Measurements from ENCODE around the gene HOGA1. TPM values are rescaled to one million over a fixed set of nuclear protein-coding genes. Genes with fewer than 3 reads are reported as not detected.
A peak's percentile ranks its signal among the peaks of the same experiment; 100 is the strongest.
"Not testable (repeated sequence)": the region's sequence is repeated elsewhere in the genome, so short reads cannot be mapped to it uniquely, and the experiment has no call there.

HOGA1 gene
- total and polyA plus RNA-seq, 7 experiments from 2014 or later, result not detected

DNA sequence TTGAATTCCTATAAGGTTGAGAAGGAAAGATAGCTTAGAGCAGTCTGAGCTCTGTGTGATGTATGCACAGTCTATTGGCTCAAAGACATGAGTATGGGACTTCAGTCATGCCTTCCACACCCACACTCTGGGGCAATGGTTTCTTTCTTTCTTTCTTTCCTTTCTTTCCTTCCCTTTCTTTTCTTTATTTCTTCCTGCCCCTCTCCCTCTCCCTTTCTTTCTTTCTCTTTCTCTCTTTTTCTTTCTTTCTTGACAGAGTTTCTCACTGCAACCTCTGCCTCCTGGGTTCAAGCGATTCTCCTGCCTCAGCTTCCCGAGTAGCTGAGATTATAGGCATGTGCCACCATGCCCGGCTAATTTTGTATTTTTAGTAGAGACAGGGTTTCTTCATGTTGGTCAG is 54.9 kb downstream of the HOGA1 start:
- ChIA-PET POLR2A (interaction anchor here (0.6 to 0.7 kb wide), 2 partner anchors 8 to 238 kb away, joined by 3 to 4 read pairs; no protein-coding TSS in a partner anchor), CTCF (interaction anchor here (0.7 kb wide), 1 partner anchor 161 kb away, joined by 3 read pairs; no protein-coding TSS in a partner anchor)
- H3K27me3 Mint-ChIP-seq; H3K4me3 ChIP-seq (ENCODE audit: low read length); H3K27me3 ChIP-seq (ENCODE audit: control insufficient read depth in 2 of 2, insufficient read depth in 2 of 2, low read length in 2 of 2); H3K36me3 ChIP-seq (ENCODE audit: control insufficient read depth in 2 of 3, insufficient read depth in 3 of 3, low read length in 3 of 3); DNase-seq; H3K4me3 Mint-ChIP-seq; H3K9me3 Mint-ChIP-seq; H3K27ac ChIP-seq (ENCODE audit: low read depth, low read length); H3K27ac Mint-ChIP-seq; H3K9me3 ChIP-seq (ENCODE audit: control insufficient read depth in 2 of 3, low read length in 3 of 3); intact Hi-C loops (cut with micrococcal nuclease); ATAC-seq; H3K36me3 Mint-ChIP-seq: not testable (repeated sequence)
- peaks cover 10 to 30% (median 26%) of the 10 kb centered on the region in 7 donors for H3K4me1 Mint-ChIP-seq
- H3K4me1 ChIP-seq (ENCODE audit: control insufficient read depth in 2 of 2, insufficient read depth in 2 of 2, low read length in 2 of 2), result peaks cover 4 to 15% of the 10 kb centered on the region in 2 donors

DNA sequence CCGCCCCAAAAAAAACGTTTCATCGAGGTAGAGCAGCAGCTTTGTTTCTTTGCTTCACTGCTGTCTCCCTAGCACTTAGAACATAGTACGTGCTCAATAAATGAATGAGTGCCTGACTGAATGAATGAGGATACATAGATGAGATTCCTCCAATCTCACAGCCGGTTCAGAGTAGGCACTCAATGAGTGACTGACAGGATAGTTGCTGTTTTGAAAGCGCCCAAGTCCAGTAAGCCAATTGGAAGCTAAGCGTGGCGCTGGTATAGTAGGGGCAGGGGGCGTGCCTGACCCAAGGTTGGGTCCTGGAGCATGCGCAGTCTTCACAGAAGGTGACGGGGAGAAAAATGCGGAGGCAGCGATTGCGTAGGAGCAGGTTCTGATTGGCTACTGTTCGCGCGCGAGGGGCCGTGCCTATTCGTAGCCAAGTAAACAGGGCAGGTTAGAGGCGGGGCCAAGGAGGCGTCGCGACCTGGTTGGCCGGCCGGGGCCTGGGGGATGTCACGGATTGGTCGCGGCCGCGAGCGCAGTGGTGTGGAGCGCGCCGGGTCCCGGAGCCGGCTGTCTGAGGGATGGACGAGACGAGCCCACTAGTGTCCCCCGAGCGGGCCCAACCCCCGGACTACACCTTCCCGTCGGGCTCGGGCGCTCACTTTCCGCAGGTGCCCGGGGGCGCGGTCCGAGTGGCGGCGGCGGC is 56.1 kb downstream of the HOGA1 start, which contains the start of gene PI4K2A:
Gene PI4K2A, plus strand, starts transcription at position 498 of the 694 bp plus-strand sequence. Its CDS starts 72 bp downstream, at position 570.
- peak; percentile 98 for ATAC-seq
- H3K4me1 Mint-ChIP-seq, result peaks cover 10 to 34% (median 26%) of the 10 kb centered on the region in 7 donors
- Histone ChIP-seq H3K9me3 (ENCODE audit: control insufficient read depth in 2 of 3, low read length in 3 of 3) (no peaks in the 10 kb centered on the region), H3K36me3 (ENCODE audit: control insufficient read depth in 2 of 3, insufficient read depth in 3 of 3, low read length in 3 of 3) (peaks cover 0 to 6% (median 0%) of the 10 kb centered on the region in 3 experiments), H3K4me3 (ENCODE audit: low read length) (peak within 1 kb of the TSS; percentile 82), H3K27ac (ENCODE audit: low read depth, low read length) (peak within 1 kb of the TSS; percentile 70), H3K4me1 (ENCODE audit: control insufficient read depth in 2 of 2, insufficient read depth in 2 of 2, low read length in 2 of 2) (peaks cover 4 to 15% of the 10 kb centered on the region in 2 donors), H3K27me3 (ENCODE audit: control insufficient read depth in 2 of 2, insufficient read depth in 2 of 2, low read length in 2 of 2) (no peaks in the 10 kb centered on the region)
- H3K36me3 Mint-ChIP-seq, result peaks cover 0 to 11% (median 3%) of the 10 kb centered on the region in 5 donors
- peak; percentile 89 to 99 (median 98) for DNase-seq
- peak within 1 kb of the TSS; percentile 69 to 94 (median 89) for H3K27ac Mint-ChIP-seq
- no peaks in the 10 kb centered on the region for H3K9me3 Mint-ChIP-seq
- peak within 1 kb of the TSS; percentile 64 to 99 (median 94) for H3K4me3 Mint-ChIP-seq
- H3K27me3 Mint-ChIP-seq, result no peaks in the 10 kb centered on the region
- POLR2A ChIA-PET, result interaction anchor here (0.6 to 1.2 kb wide), 3 partner anchors 8 to 97 kb away, joined by 3 to 7 read pairs (median 4); partner anchors contain the start of gene ZFYVE27
- intact Hi-C loops (cut with micrococcal nuclease), result loop anchor here (1.0 to 5.0 kb wide), 19 partner anchors 9 to 1980 kb away; partner anchors contain the start of genes AVPI1 (in 2 of the 2), FRAT2 (in 2 of the 2), MMS19 (in 2 of the 2) and TM9SF3 (in 2 of the 2)
- CTCF ChIA-PET, result no interaction called here

DNA sequence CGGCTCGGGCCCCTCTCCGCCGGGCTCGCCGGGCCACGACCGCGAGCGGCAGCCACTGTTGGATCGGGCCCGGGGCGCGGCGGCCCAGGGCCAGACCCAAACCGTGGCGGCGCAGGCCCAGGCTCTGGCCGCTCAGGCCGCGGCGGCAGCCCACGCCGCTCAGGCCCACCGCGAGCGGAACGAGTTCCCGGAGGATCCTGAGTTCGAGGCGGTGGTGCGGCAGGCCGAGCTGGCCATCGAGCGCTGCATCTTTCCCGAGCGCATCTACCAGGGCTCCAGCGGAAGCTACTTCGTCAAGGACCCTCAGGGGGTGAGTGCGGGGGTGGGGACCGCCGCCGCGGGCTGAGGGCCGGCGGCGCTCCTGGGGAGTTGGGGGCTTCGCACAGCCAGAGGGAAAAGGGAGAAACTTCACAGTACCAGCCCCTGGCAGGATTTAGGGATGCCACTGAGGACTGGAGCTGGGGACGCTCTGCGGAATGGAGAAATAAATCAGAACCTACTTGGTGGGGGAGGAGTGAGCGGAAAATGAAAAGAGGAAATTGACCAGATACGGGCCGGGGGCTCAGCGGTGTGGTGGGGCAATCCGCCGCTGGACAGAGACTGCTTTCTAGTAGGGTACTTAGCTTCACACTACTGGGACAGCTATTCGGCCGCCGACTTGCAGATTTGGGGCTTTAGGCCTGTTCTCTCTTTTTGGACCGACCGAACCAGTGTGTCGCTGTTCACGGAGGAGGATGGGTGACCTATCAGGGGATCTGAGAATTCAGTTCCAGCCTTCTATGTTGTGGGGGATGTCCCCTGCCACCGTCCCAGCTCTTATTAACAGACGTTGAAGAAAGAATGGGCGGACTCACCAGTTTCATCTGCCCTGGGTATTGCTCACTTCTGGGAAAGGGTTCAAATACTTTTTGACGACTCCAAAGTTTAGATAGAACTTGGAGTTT is 57.0 kb downstream of the HOGA1 start:
- no peaks in the 10 kb centered on the region for H3K27me3 ChIP-seq (ENCODE audit: control insufficient read depth in 2 of 2, insufficient read depth in 2 of 2, low read length in 2 of 2)
- intact Hi-C loops (cut with micrococcal nuclease), result loop anchor here (1.0 to 5.0 kb wide), 20 partner anchors 8 to 1980 kb away; partner anchors contain the start of genes AVPI1 (in 2 of the 2), FRAT2 (in 2 of the 2), MMS19 (in 2 of the 2) and TM9SF3 (in 2 of the 2)
- H3K36me3 Mint-ChIP-seq, result peaks cover 0 to 14% (median 7%) of the 10 kb centered on the region in 5 donors
- peaks cover 10 to 34% (median 28%) of the 10 kb centered on the region in 7 donors for H3K4me1 Mint-ChIP-seq
- H3K9me3 Mint-ChIP-seq, result no peaks in the 10 kb centered on the region
- DNase-seq (peak in 5 of 9 donors; percentile 2 to 19 (median 11)), ATAC-seq (peak; percentile 21)
- H3K36me3 ChIP-seq (ENCODE audit: control insufficient read depth in 2 of 3, insufficient read depth in 3 of 3, low read length in 3 of 3), result peaks cover 0 to 6% (median 0%) of the 10 kb centered on the region in 3 experiments
- H3K4me3 Mint-ChIP-seq, result peak overlapping the region; percentile 64 to 99 (median 94)
- H3K4me3 ChIP-seq (ENCODE audit: low read length), result peak overlapping the region; percentile 82
- H3K9me3 ChIP-seq (ENCODE audit: control insufficient read depth in 2 of 3, low read length in 3 of 3), result no peaks in the 10 kb centered on the region
- peak overlapping the region; percentile 70 for H3K27ac ChIP-seq (ENCODE audit: low read depth, low read length)
- H3K4me1 ChIP-seq (ENCODE audit: control insufficient read depth in 2 of 2, insufficient read depth in 2 of 2, low read length in 2 of 2), result peaks cover 4 to 15% of the 10 kb centered on the region in 2 donors
- POLR2A ChIA-PET, result interaction anchor here (0.6 to 1.2 kb wide), 4 partner anchors 17 to 96 kb away, joined by 3 to 7 read pairs (median 4); partner anchors contain the start of genes AVPI1 and ZFYVE27
- no peaks in the 10 kb centered on the region for H3K27me3 Mint-ChIP-seq
- CTCF ChIA-PET, result interaction anchor here (0.7 to 1.2 kb wide), 2 partner anchors 8 to 68 kb away, joined by 3 read pairs; no protein-coding TSS in a partner anchor
- H3K27ac Mint-ChIP-seq, result peak overlapping the region; percentile 60 to 94 (median 88)

DNA sequence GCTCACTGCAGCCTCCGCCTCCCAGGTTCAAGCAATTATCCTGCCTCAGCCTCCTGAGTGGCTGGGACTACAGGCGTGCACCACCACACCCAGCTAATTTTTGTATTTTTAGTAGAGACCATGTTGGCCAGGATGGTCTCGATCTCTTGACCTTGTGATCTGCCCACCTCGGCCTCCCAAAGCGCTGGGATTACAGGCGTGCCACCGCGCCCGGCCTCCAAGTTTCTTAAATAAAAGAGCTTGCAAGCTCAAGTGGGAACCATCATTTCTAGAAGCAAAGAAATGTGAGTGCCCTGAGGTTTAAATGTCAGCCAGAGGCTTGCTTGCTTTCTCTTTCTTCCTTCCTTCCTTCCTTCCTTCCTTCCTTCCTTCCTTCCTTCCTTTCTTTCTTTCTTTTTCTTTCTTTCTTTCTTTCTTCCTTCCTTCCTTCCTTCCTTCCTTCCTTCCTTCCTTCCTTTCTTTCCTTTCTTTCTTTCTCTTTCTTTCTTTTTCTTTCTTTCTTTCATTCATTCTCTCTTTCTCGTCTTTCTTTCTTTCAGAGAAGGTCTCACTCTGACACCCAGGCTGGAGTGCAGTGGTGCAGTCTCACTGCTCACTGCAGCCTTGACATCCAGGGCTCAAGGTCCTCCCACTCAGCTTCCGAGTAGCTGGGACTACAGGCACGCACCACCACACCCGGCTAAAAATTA is 58.4 kb downstream of the HOGA1 start:
- POLR2A ChIA-PET; CTCF ChIA-PET; H3K9me3 ChIP-seq (ENCODE audit: control insufficient read depth in 2 of 3, low read length in 3 of 3); H3K9me3 Mint-ChIP-seq; ATAC-seq; H3K27me3 Mint-ChIP-seq; H3K4me3 ChIP-seq (ENCODE audit: low read length); H3K27ac ChIP-seq (ENCODE audit: low read depth, low read length); H3K36me3 ChIP-seq (ENCODE audit: control insufficient read depth in 2 of 3, insufficient read depth in 3 of 3, low read length in 3 of 3); H3K27me3 ChIP-seq (ENCODE audit: control insufficient read depth in 2 of 2, insufficient read depth in 2 of 2, low read length in 2 of 2); DNase-seq: not testable (repeated sequence)
- H3K4me1 Mint-ChIP-seq, result peaks cover 10 to 39% (median 30%) of the 10 kb centered on the region in 7 donors
- H3K4me1 ChIP-seq (ENCODE audit: control insufficient read depth in 2 of 2, insufficient read depth in 2 of 2, low read length in 2 of 2), result peaks cover 4 to 15% of the 10 kb centered on the region in 2 donors
- intact Hi-C loops (cut with micrococcal nuclease), result loop anchor here in 1 of 2 donors (5.0 kb wide), 1 partner anchor 310 kb away; the partner anchor contains the start of gene FRAT2
- H3K4me3 Mint-ChIP-seq, result peak overlapping the region; percentile 38 to 98 (median 70)
- H3K36me3 Mint-ChIP-seq, result peaks cover 0 to 14% (median 8%) of the 10 kb centered on the region in 5 donors
- H3K27ac Mint-ChIP-seq, result peak overlapping the region in 3 of 9 donors; percentile 19 to 69 (median 51)

DNA sequence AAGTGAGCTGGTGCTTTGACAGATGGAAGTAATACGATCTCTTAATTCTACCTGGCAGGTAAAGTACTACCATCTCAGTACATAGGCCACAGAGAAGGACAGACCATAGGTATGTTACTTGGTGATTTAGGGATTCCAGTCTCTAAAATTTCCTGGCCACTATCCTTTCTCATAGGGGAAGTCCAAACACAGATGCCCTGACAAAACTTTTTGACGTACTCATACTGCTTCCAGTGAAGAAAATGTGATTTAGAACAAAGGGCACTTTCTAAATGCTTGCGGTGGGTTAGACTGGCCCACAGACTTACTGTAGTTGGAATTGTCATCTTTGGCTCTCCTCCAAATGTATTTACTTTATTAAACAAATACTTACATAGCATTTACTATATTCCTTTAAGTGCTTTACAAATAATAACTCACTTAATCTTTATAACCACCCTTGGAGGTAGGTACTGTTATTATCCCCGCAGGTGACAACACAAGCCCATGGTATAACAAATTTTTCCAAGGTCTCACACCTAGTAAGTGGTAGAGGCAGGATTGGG is 59.3 kb downstream of the HOGA1 start:
- peak overlapping the region in 7 of 10 donors; percentile 21 to 98 (median 67) for H3K4me3 Mint-ChIP-seq
- ChIA-PET POLR2A (no interaction called here), CTCF (no interaction called here)
- H3K36me3 ChIP-seq (ENCODE audit: control insufficient read depth in 2 of 3, insufficient read depth in 3 of 3, low read length in 3 of 3), result peaks cover 0 to 6% (median 0%) of the 10 kb centered on the region in 3 experiments
- no peaks in the 10 kb centered on the region for H3K27me3 ChIP-seq (ENCODE audit: control insufficient read depth in 2 of 2, insufficient read depth in 2 of 2, low read length in 2 of 2)
- no peak overlapping the region for H3K4me3 ChIP-seq (ENCODE audit: low read length)
- peaks cover 0 to 14% (median 8%) of the 10 kb centered on the region in 5 donors for H3K36me3 Mint-ChIP-seq
- ATAC-seq (no peak), DNase-seq (no peak)
- no peaks in the 10 kb centered on the region for H3K27me3 Mint-ChIP-seq
- no peaks in the 10 kb centered on the region for H3K9me3 ChIP-seq (ENCODE audit: control insufficient read depth in 2 of 3, low read length in 3 of 3)
- H3K9me3 Mint-ChIP-seq, result no peaks in the 10 kb centered on the region
- H3K27ac ChIP-seq (ENCODE audit: low read depth, low read length), result no peak overlapping the region
- peaks cover 12 to 43% (median 33%) of the 10 kb centered on the region in 7 donors for H3K4me1 Mint-ChIP-seq
- peaks cover 8 to 18% of the 10 kb centered on the region in 2 donors for H3K4me1 ChIP-seq (ENCODE audit: control insufficient read depth in 2 of 2, insufficient read depth in 2 of 2, low read length in 2 of 2)
- intact Hi-C loops (cut with micrococcal nuclease), result loop anchor here in 1 of 2 donors (5.0 kb wide), 1 partner anchor 311 kb away; the partner anchor contains the start of gene FRAT2
- H3K27ac Mint-ChIP-seq, result no peak overlapping the region

All from naive thymus-derived CD4-positive, alpha-beta T cell (primary cell).